Measurements from ENCODE around the gene MYH9. TPM values are rescaled to one million over a fixed set of nuclear protein-coding genes. Genes with fewer than 3 reads are reported as not detected.

The MYH9 gene
- total and polyA plus RNA-seq, 4 experiments from 2014 or later: 17.3 to 734 (median 597) TPM

- Mint-ChIP-seq H3K27me3 (no peaks in the 10 kb centered on the region), H3K4me1 (peaks cover 52 to 93% (median 72%) of the 10 kb centered on the region in 4 donors), H3K27ac (peak overlapping the region; percentile 5 to 94 (median 64)), H3K4me3 (peak overlapping the region in 1 of 8 donors; percentile 70), H3K9me3 (peaks cover 0 to 3% (median 0%) of the 10 kb centered on the region in 8 donors), H3K36me3 (peaks cover 27 to 65% of the 10 kb centered on the region in 2 donors)
- no peak overlapping the region for H3K4me3 ChIP-seq (ENCODE audit: low read length in 2 of 2)
- H3K9me3 ChIP-seq (ENCODE audit: control insufficient read depth in 1 of 2, low read length in 2 of 2): no peaks in the 10 kb centered on the region
- POLR2A ChIA-PET (ENCODE audit: partially characterized antibody): interaction anchor here (0.9 to 59.9 kb wide), 3 partner anchors 9 to 25 kb away, joined by 4 to 2535 read pairs (median 138); partner anchors contain the start of gene MYH9
- no peak overlapping the region for H3K27ac ChIP-seq (ENCODE audit: low read depth, low read length)
- CTCF ChIA-PET (ENCODE audit: partially characterized antibody): interaction anchor here (0.7 kb wide), 1 partner anchor 23 kb away, joined by 4 read pairs; no protein-coding TSS in a partner anchor
- intact Hi-C loops (cut with micrococcal nuclease): no loop called here
- peaks cover 94% of the 10 kb centered on the region for H3K4me1 ChIP-seq (ENCODE audit: insufficient read depth, low read length)
- peaks cover 59% of the 10 kb centered on the region for H3K36me3 ChIP-seq (ENCODE audit: insufficient read depth, low read length)
- DNase-seq: no peak
- H3K27me3 ChIP-seq (ENCODE audit: insufficient read depth, low read length): no peaks in the 10 kb centered on the region
These were observed 40.7 kb downstream of the MYH9 start for GRCh38 chr22:36347094-36347493.

- H3K36me3 Mint-ChIP-seq: peaks cover 53 to 78% of the 10 kb centered on the region in 2 donors
- peaks cover 94% of the 10 kb centered on the region for H3K4me1 ChIP-seq (ENCODE audit: insufficient read depth, low read length)
- POLR2A ChIA-PET (ENCODE audit: partially characterized antibody): interaction anchor here (1.0 to 59.9 kb wide), 4 partner anchors 9 to 111 kb away, joined by 3 to 2535 read pairs (median 72); partner anchors contain the start of gene MYH9
These were observed 43.5 kb downstream of the MYH9 start for GRCh38 chr22:36344106-36344827.

GRCh38 chr22:36343720-36344105 lies 44.1 kb downstream of the MYH9 start:
- Mint-ChIP-seq H3K27ac (peak overlapping the region; percentile 87 to 96 (median 94)), H3K4me3 (peak overlapping the region; percentile 16 to 87 (median 40)), H3K27me3 (no peaks in the 10 kb centered on the region), H3K36me3 (peaks cover 53 to 78% of the 10 kb centered on the region in 2 donors), H3K4me1 (peaks cover 55 to 92% (median 72%) of the 10 kb centered on the region in 4 donors), H3K9me3 (peaks cover 0 to 5% (median 0%) of the 10 kb centered on the region in 8 donors)
- DNase-seq: no peak
- Histone ChIP-seq H3K9me3 (ENCODE audit: control insufficient read depth in 1 of 2, low read length in 2 of 2) (no peaks in the 10 kb centered on the region), H3K27ac (ENCODE audit: low read depth, low read length) (peak overlapping the region; percentile 46), H3K36me3 (ENCODE audit: insufficient read depth, low read length) (peaks cover 86% of the 10 kb centered on the region), H3K27me3 (ENCODE audit: insufficient read depth, low read length) (no peaks in the 10 kb centered on the region), H3K4me1 (ENCODE audit: insufficient read depth, low read length) (peaks cover 94% of the 10 kb centered on the region), H3K4me3 (ENCODE audit: low read length in 2 of 2) (no peak overlapping the region)
- CTCF ChIA-PET (ENCODE audit: partially characterized antibody): interaction anchor here (0.6 to 2.0 kb wide), 11 partner anchors 10 to 143 kb away, joined by 3 to 8 read pairs (median 3); partner anchors contain the start of gene MYH9
- POLR2A ChIA-PET (ENCODE audit: partially characterized antibody): interaction anchor here (1.0 to 59.9 kb wide), 4 partner anchors 9 to 112 kb away, joined by 3 to 2535 read pairs (median 72); partner anchors contain the start of gene MYH9
- intact Hi-C loops (cut with micrococcal nuclease): loop anchor here (2.0 kb wide), 1 partner anchor 15 kb away; no protein-coding TSS in a partner anchor

More at GRCh38 chr22:36344106-36344827, 43.5 kb downstream of the MYH9 start:
- H3K27me3 Mint-ChIP-seq: no peaks in the 10 kb centered on the region
- Histone ChIP-seq H3K27me3 (ENCODE audit: insufficient read depth, low read length) (no peaks in the 10 kb centered on the region), H3K9me3 (ENCODE audit: control insufficient read depth in 1 of 2, low read length in 2 of 2) (no peaks in the 10 kb centered on the region), H3K36me3 (ENCODE audit: insufficient read depth, low read length) (peaks cover 85% of the 10 kb centered on the region), H3K27ac (ENCODE audit: low read depth, low read length) (peak overlapping the region; percentile 46), H3K4me3 (ENCODE audit: low read length in 2 of 2) (no peak overlapping the region)
- DNase-seq: peak in 1 of 5 donors; percentile 58
- H3K4me3 Mint-ChIP-seq: peak overlapping the region; percentile 16 to 87 (median 55)
- H3K27ac Mint-ChIP-seq: peak overlapping the region; percentile 87 to 96 (median 94)
- intact Hi-C loops (cut with micrococcal nuclease): no loop called here
- H3K9me3 Mint-ChIP-seq: peaks cover 0 to 5% (median 0%) of the 10 kb centered on the region in 8 donors
- H3K4me1 Mint-ChIP-seq: peaks cover 55 to 92% (median 72%) of the 10 kb centered on the region in 4 donors
- CTCF ChIA-PET (ENCODE audit: partially characterized antibody): interaction anchor here (0.6 to 2.0 kb wide), 10 partner anchors 10 to 143 kb away, joined by 3 to 8 read pairs (median 4); no protein-coding TSS in a partner anchor

GRCh38 chr22:36343070-36343719 lies 44.6 kb downstream of the MYH9 start:
- H3K4me3 Mint-ChIP-seq: peak overlapping the region in 6 of 8 donors; percentile 21 to 78 (median 33)
- ChIA-PET CTCF (ENCODE audit: partially characterized antibody) (interaction anchor here (0.7 to 2.0 kb wide), 9 partner anchors 9 to 144 kb away, joined by 3 to 8 read pairs (median 3); partner anchors contain the start of gene MYH9), POLR2A (ENCODE audit: partially characterized antibody) (interaction anchor here (1.0 to 59.9 kb wide), 4 partner anchors 10 to 113 kb away, joined by 3 to 2535 read pairs (median 72); partner anchors contain the start of gene MYH9)
- H3K36me3 ChIP-seq (ENCODE audit: insufficient read depth, low read length): peaks cover 83% of the 10 kb centered on the region
- no peak overlapping the region for H3K4me3 ChIP-seq (ENCODE audit: low read length in 2 of 2)
- peaks cover 96% of the 10 kb centered on the region for H3K4me1 ChIP-seq (ENCODE audit: insufficient read depth, low read length)
- peaks cover 53 to 82% of the 10 kb centered on the region in 2 donors for H3K36me3 Mint-ChIP-seq
- peak overlapping the region; percentile 88 to 97 (median 94) for H3K27ac Mint-ChIP-seq
- H3K4me1 Mint-ChIP-seq: peaks cover 54 to 92% (median 73%) of the 10 kb centered on the region in 4 donors
- no peaks in the 10 kb centered on the region for H3K9me3 ChIP-seq (ENCODE audit: control insufficient read depth in 1 of 2, low read length in 2 of 2)
- peak overlapping the region; percentile 46 for H3K27ac ChIP-seq (ENCODE audit: low read depth, low read length)
- H3K27me3 Mint-ChIP-seq: no peaks in the 10 kb centered on the region
- H3K9me3 Mint-ChIP-seq: peaks cover 0 to 5% (median 0%) of the 10 kb centered on the region in 8 donors
- DNase-seq: no peak
- H3K27me3 ChIP-seq (ENCODE audit: insufficient read depth, low read length): no peaks in the 10 kb centered on the region
- intact Hi-C loops (cut with micrococcal nuclease): loop anchor here (2.0 kb wide), 1 partner anchor 16 kb away; no protein-coding TSS in a partner anchor

DNA sequence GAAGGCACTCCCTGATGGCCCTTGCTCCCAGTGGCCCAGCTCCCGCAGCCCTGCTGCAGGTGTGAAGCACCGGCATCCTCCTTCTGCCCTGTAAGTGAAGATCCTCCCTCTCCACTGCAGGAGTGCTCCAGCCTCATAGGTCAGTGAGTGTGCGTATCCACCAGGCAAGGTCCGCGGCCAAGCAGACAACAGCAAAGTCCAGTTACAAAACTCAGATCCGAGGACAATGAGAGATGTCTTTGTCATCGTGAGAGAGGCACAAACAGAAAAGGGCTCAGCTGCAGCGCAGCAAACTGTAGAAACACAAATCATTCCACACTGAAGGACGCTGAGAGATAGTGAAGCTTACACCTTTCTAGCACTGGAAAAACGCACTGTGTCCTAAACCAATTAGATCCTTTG lies 46.1 kb downstream of the MYH9 start:
- H3K27me3 Mint-ChIP-seq: no peaks in the 10 kb centered on the region
- Histone ChIP-seq H3K27me3 (ENCODE audit: insufficient read depth, low read length) (no peaks in the 10 kb centered on the region), H3K36me3 (ENCODE audit: insufficient read depth, low read length) (peaks cover 79% of the 10 kb centered on the region), H3K4me3 (ENCODE audit: low read length in 2 of 2) (no peak overlapping the region), H3K9me3 (ENCODE audit: control insufficient read depth in 1 of 2, low read length in 2 of 2) (no peaks in the 10 kb centered on the region), H3K27ac (ENCODE audit: low read depth, low read length) (peak overlapping the region; percentile 42), H3K4me1 (ENCODE audit: insufficient read depth, low read length) (peaks cover 100% of the 10 kb centered on the region)
- peaks cover 0 to 5% (median 0%) of the 10 kb centered on the region in 8 donors for H3K9me3 Mint-ChIP-seq
- no peak for DNase-seq
- intact Hi-C loops (cut with micrococcal nuclease): loop anchor here (2.0 kb wide), 1 partner anchor 17 kb away; no protein-coding TSS in a partner anchor
- peak overlapping the region in 2 of 8 donors; percentile 47 to 49 for H3K4me3 Mint-ChIP-seq
- CTCF ChIA-PET (ENCODE audit: partially characterized antibody): interaction anchor here (0.6 to 1.5 kb wide), 4 partner anchors 21 to 45 kb away, joined by 3 to 5 read pairs (median 4); no protein-coding TSS in a partner anchor
- H3K36me3 Mint-ChIP-seq: peaks cover 59 to 82% of the 10 kb centered on the region in 2 donors
- POLR2A ChIA-PET (ENCODE audit: partially characterized antibody): interaction anchor here (0.6 to 59.9 kb wide), 5 partner anchors 8 to 110 kb away, joined by 4 to 2535 read pairs (median 10); partner anchors contain the start of gene MYH9
- H3K27ac Mint-ChIP-seq: peak overlapping the region; percentile 80 to 97 (median 94)
- peaks cover 59 to 96% (median 76%) of the 10 kb centered on the region in 4 donors for H3K4me1 Mint-ChIP-seq

DNA sequence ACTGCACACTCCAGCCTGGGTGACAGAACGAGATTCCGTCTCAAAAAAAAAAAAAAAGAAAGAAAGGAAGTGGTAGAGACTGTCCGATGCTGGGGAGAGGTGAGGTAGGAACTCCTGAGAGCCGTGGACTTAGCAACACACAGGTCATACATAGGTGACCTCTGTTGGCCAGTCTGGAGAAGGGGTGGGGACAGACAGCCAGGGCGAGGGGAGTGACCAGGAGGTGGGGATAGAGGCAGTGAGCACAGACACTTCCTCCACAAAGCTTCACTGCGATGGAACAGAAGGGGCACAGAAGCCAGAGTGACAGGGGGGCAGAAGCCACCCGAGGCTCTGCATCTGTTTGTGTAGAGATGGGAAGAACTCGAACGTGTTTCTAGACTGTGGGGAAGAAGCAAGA lies 47.1 kb downstream of the MYH9 start:
- no peak for DNase-seq
- no peaks in the 10 kb centered on the region for H3K27me3 Mint-ChIP-seq
- Histone ChIP-seq H3K27ac (ENCODE audit: low read depth, low read length) (peak overlapping the region; percentile 42), H3K27me3 (ENCODE audit: insufficient read depth, low read length) (no peaks in the 10 kb centered on the region), H3K4me3 (ENCODE audit: low read length in 2 of 2) (no peak overlapping the region), H3K4me1 (ENCODE audit: insufficient read depth, low read length) (peaks cover 100% of the 10 kb centered on the region), H3K36me3 (ENCODE audit: insufficient read depth, low read length) (peaks cover 79% of the 10 kb centered on the region), H3K9me3 (ENCODE audit: control insufficient read depth in 1 of 2, low read length in 2 of 2) (no peaks in the 10 kb centered on the region)
- peak overlapping the region in 7 of 8 donors; percentile 50 to 77 (median 57) for H3K4me3 Mint-ChIP-seq
- POLR2A ChIA-PET (ENCODE audit: partially characterized antibody): interaction anchor here (1.1 to 59.9 kb wide), 4 partner anchors 9 to 39 kb away, joined by 3 to 2535 read pairs (median 16); partner anchors contain the start of gene MYH9
- peaks cover 67 to 96% (median 82%) of the 10 kb centered on the region in 4 donors for H3K4me1 Mint-ChIP-seq
- H3K9me3 Mint-ChIP-seq: peaks cover 0 to 5% (median 0%) of the 10 kb centered on the region in 8 donors
- CTCF ChIA-PET (ENCODE audit: partially characterized antibody): interaction anchor here (0.7 to 2.8 kb wide), 6 partner anchors 10 to 130 kb away, joined by 3 to 11 read pairs (median 4); no protein-coding TSS in a partner anchor
- intact Hi-C loops (cut with micrococcal nuclease): no loop called here
- H3K36me3 Mint-ChIP-seq: peaks cover 69 to 84% of the 10 kb centered on the region in 2 donors
- peak overlapping the region; percentile 88 to 97 (median 94) for H3K27ac Mint-ChIP-seq
